ENCODE measurements around the gene ZBTB7C. TPM values are rescaled to one million over a fixed set of nuclear protein-coding genes. Genes with fewer than 3 reads are reported as not detected.
A peak's percentile ranks its signal among the peaks of the same experiment; 100 is the strongest.

Gene ZBTB7C
- polyA plus RNA-seq, 4 donors: 0.54 to 4.1 (median 1.5) TPM

- no peaks in the 10 kb centered on the region for H3K36me3 ChIP-seq (ENCODE audit: control insufficient read depth in 3 of 3, insufficient read depth in 2 of 3, low read depth in 1 of 3, low read length in 3 of 3)
- no peak overlapping the region for H3K4me3 ChIP-seq (ENCODE audit: low read depth in 1 of 3, low read length in 3 of 3)
- H3K4me1 ChIP-seq (ENCODE audit: control insufficient read depth in 3 of 3, insufficient read depth in 2 of 3, low read depth in 1 of 3, low read length in 2 of 3): no peaks in the 10 kb centered on the region
- DNase-seq (peak in 1 of 2 donors; percentile 9), FAIRE-seq (no peak)
- no peak overlapping the region for H3K27ac ChIP-seq (ENCODE audit: low read depth in 1 of 3, low read length in 2 of 3)
- H3K9me3 ChIP-seq (ENCODE audit: control insufficient read depth in 2 of 2, insufficient read depth in 1 of 2, low read depth in 1 of 2, low read length in 1 of 2): no peaks in the 10 kb centered on the region
- H3K27me3 ChIP-seq (ENCODE audit: control insufficient read depth in 3 of 3, insufficient read depth in 3 of 3, low read length in 3 of 3): peaks cover 0 to 13% (median 9%) of the 10 kb centered on the region in 3 donors
- 49 to 57% (median 55%) methylated on average over 9 of the region's 9 CpGs for WGBS, 3 donors
Measured at GRCh38 chr18:48428475-48429177, 19.4 kb upstream of the ZBTB7C start.

DNA sequence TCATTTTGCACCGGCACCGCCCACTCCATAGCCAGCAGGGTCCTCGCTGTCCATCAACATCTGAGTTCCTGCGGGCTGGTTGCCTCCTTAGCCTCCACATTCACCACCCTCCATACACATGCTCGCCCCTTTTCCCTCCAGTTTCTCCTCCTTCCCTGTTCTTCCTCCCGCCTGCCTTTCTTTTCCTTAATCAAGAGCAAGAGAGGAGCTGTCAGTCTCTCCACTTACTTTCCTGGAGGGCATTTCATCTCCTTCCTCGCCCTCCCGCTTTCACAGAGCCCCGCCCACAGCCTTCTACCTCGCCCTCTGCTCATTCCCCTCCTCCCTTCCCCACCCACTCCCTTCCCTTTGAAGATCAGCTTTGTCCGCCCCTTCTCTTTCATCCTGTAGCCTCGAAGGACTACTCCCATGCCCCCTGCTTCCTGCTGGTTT is 13.8 kb upstream of the ZBTB7C start:
- Histone ChIP-seq H3K27ac (ENCODE audit: low read depth in 1 of 3, low read length in 2 of 3) (no peak overlapping the region), H3K9me3 (ENCODE audit: control insufficient read depth in 2 of 2, insufficient read depth in 1 of 2, low read depth in 1 of 2, low read length in 1 of 2) (no peaks in the 10 kb centered on the region), H3K4me1 (ENCODE audit: control insufficient read depth in 3 of 3, insufficient read depth in 2 of 3, low read depth in 1 of 3, low read length in 2 of 3) (no peaks in the 10 kb centered on the region), H3K36me3 (ENCODE audit: control insufficient read depth in 3 of 3, insufficient read depth in 2 of 3, low read depth in 1 of 3, low read length in 3 of 3) (no peaks in the 10 kb centered on the region), H3K27me3 (ENCODE audit: control insufficient read depth in 3 of 3, insufficient read depth in 3 of 3, low read length in 3 of 3) (peaks cover 0 to 23% (median 8%) of the 10 kb centered on the region in 3 donors), H3K4me3 (ENCODE audit: low read depth in 1 of 3, low read length in 3 of 3) (no peak overlapping the region)
- WGBS, 3 donors: 7 to 10% (median 9%) methylated on average over 12 of the region's 12 CpGs
- peak in 1 of 2 donors; percentile 10 for DNase-seq
- no peak for FAIRE-seq

GRCh38 chr18:48419277-48420022 is 10.3 kb upstream of the ZBTB7C start:
- Histone ChIP-seq H3K4me1 (ENCODE audit: control insufficient read depth in 3 of 3, insufficient read depth in 2 of 3, low read depth in 1 of 3, low read length in 2 of 3) (no peaks in the 10 kb centered on the region), H3K36me3 (ENCODE audit: control insufficient read depth in 3 of 3, insufficient read depth in 2 of 3, low read depth in 1 of 3, low read length in 3 of 3) (no peaks in the 10 kb centered on the region), H3K27ac (ENCODE audit: low read depth in 1 of 3, low read length in 2 of 3) (no peak overlapping the region), H3K9me3 (ENCODE audit: control insufficient read depth in 2 of 2, insufficient read depth in 1 of 2, low read depth in 1 of 2, low read length in 1 of 2) (no peaks in the 10 kb centered on the region), H3K27me3 (ENCODE audit: control insufficient read depth in 3 of 3, insufficient read depth in 3 of 3, low read length in 3 of 3) (peaks cover 0 to 20% (median 2%) of the 10 kb centered on the region in 3 donors), H3K4me3 (ENCODE audit: low read depth in 1 of 3, low read length in 3 of 3) (no peak overlapping the region)
- WGBS, 3 donors: 85 to 89% (median 88%) methylated on average over 10 of the region's 10 CpGs
- no peak for DNase-seq
- no peak for FAIRE-seq

DNA sequence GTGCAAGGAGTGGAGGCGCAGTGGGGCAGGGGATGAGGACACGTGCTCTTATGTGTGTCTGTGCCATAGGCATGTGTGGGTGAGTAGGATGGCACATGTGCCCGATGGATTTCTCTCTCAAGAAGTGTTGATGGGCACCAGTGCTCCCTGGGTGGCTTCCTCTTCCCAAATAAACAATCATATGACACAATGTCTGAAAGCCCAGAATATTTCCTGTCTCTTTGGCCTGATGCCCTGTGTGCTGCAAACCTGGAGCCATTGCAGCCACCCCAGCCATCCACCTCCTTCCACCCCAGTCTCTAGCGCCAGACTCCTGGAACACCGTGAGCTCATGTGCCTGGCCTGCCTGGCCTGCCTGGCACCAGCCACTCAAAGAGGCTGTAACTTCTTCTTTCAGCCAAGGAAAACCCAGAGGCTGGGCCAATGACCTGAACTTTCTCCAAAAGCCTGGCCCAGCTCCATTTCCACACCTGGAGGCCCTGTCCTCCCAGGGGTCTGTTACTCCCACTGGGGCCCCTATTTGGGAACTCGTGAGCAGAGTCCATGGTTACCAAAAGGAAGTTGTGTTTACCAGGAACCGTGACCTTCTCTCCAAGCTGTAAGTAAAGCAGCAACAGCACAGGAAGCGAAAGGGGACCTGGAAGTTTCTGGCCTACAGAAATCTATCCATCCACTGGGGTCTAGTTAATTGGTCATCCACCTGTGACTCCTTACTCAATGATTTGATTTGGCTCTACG is 9.5 kb upstream of the ZBTB7C start:
- Histone ChIP-seq H3K36me3 (ENCODE audit: control insufficient read depth in 3 of 3, insufficient read depth in 2 of 3, low read depth in 1 of 3, low read length in 3 of 3) (no peaks in the 10 kb centered on the region), H3K27ac (ENCODE audit: low read depth in 1 of 3, low read length in 2 of 3) (no peak overlapping the region), H3K4me1 (ENCODE audit: control insufficient read depth in 3 of 3, insufficient read depth in 2 of 3, low read depth in 1 of 3, low read length in 2 of 3) (no peaks in the 10 kb centered on the region), H3K27me3 (ENCODE audit: control insufficient read depth in 3 of 3, insufficient read depth in 3 of 3, low read length in 3 of 3) (peaks cover 0 to 19% (median 5%) of the 10 kb centered on the region in 3 donors), H3K4me3 (ENCODE audit: low read depth in 1 of 3, low read length in 3 of 3) (no peak overlapping the region), H3K9me3 (ENCODE audit: control insufficient read depth in 2 of 2, insufficient read depth in 1 of 2, low read depth in 1 of 2, low read length in 1 of 2) (no peaks in the 10 kb centered on the region)
- DNase-seq (no peak), FAIRE-seq (no peak)
- 68 to 76% (median 72%) methylated on average over 9 of the region's 9 CpGs for WGBS, 3 donors

GRCh38 chr18:48417985-48418384 is 8.8 kb upstream of the ZBTB7C start:
- FAIRE-seq: no peak
- no peak overlapping the region for H3K27ac ChIP-seq (ENCODE audit: low read depth in 1 of 3, low read length in 2 of 3)

DNA sequence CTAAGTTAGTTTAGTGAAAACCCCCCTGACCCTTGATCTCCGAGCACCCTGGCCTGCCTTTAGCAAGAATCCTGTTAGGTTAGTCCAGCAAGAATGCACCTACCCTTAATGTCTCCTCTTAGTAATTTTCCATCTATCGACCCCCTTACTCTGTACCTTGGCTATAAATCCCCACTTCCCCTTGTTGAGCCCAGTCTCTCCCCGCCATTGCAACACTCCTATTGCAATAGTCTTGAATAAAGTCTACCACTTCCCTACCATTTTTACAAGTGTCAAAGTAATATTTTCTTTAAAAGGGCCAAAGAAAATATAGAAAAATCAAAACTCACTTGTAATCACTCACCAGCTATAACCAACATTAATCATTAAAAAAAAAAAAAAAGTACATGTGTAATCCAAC is 4.2 kb upstream of the ZBTB7C start:
- Histone ChIP-seq H3K27me3 (ENCODE audit: control insufficient read depth in 3 of 3, insufficient read depth in 3 of 3, low read length in 3 of 3) (peaks cover 6 to 36% (median 14%) of the 10 kb centered on the region in 3 donors), H3K27ac (ENCODE audit: low read depth in 1 of 3, low read length in 2 of 3) (no peak overlapping the region), H3K4me1 (ENCODE audit: control insufficient read depth in 3 of 3, insufficient read depth in 2 of 3, low read depth in 1 of 3, low read length in 2 of 3) (peaks cover 0 to 7% (median 0%) of the 10 kb centered on the region in 3 donors), H3K9me3 (ENCODE audit: control insufficient read depth in 2 of 2, insufficient read depth in 1 of 2, low read depth in 1 of 2, low read length in 1 of 2) (no peaks in the 10 kb centered on the region), H3K4me3 (ENCODE audit: low read depth in 1 of 3, low read length in 3 of 3) (no peak overlapping the region), H3K36me3 (ENCODE audit: control insufficient read depth in 3 of 3, insufficient read depth in 2 of 3, low read depth in 1 of 3, low read length in 3 of 3) (no peaks in the 10 kb centered on the region)
- DNase-seq: no peak
- 83 to 90% (median 88%) methylated on average over 3 of the region's 3 CpGs for WGBS, 3 donors
- no peak for FAIRE-seq

More at GRCh38 chr18:48417985-48418384, 8.8 kb upstream of the ZBTB7C start:
- no peak overlapping the region for H3K4me3 ChIP-seq (ENCODE audit: low read depth in 1 of 3, low read length in 3 of 3)
- 75 to 82% (median 75%) methylated on average over 4 of the region's 4 CpGs for WGBS, 3 donors
- peaks cover 0 to 21% (median 7%) of the 10 kb centered on the region in 3 donors for H3K27me3 ChIP-seq (ENCODE audit: control insufficient read depth in 3 of 3, insufficient read depth in 3 of 3, low read length in 3 of 3)
- no peaks in the 10 kb centered on the region for H3K9me3 ChIP-seq (ENCODE audit: control insufficient read depth in 2 of 2, insufficient read depth in 1 of 2, low read depth in 1 of 2, low read length in 1 of 2)
- H3K4me1 ChIP-seq (ENCODE audit: control insufficient read depth in 3 of 3, insufficient read depth in 2 of 3, low read depth in 1 of 3, low read length in 2 of 3): no peaks in the 10 kb centered on the region
- no peak for DNase-seq
- no peaks in the 10 kb centered on the region for H3K36me3 ChIP-seq (ENCODE audit: control insufficient read depth in 3 of 3, insufficient read depth in 2 of 3, low read depth in 1 of 3, low read length in 3 of 3)

DNA sequence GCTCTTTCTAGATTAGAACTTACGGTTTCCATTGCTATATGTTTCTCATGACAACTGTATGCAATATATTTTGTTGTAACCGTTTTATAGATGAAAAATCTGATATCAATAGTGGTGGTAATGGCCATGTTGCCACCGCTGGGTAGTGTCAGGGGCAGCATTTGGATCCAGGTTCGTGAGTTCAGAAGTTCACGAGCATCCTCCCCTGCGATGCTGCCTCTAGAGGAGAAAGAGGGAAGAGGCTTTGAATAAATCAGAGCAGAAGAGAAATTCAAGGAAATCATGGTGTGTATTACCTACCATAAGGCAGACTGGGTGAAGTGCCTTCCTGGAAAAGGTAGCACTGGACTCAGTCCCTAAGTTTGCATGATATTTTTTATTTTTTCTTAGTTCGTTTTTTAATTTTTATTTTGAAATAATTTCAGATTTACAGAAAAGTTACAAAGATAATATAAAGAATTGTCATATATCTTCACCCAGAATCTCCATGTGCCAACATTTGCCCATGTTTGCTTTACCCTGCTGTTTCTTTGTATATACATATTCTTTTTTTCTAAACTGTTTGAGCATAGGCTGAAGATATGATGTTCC is 3.3 kb upstream of the ZBTB7C start:
- Histone ChIP-seq H3K27me3 (ENCODE audit: control insufficient read depth in 3 of 3, insufficient read depth in 3 of 3, low read length in 3 of 3) (peaks cover 6 to 39% (median 22%) of the 10 kb centered on the region in 3 donors), H3K9me3 (ENCODE audit: control insufficient read depth in 2 of 2, insufficient read depth in 1 of 2, low read depth in 1 of 2, low read length in 1 of 2) (no peaks in the 10 kb centered on the region)

More for the DNA sequence above, 3.3 kb upstream of the ZBTB7C start:
- no peak overlapping the region for H3K27ac ChIP-seq (ENCODE audit: low read depth in 1 of 3, low read length in 2 of 3)
- 7 to 13% (median 9%) methylated on average over 7 of the region's 7 CpGs for WGBS, 3 donors
- DNase-seq (peak; percentile 56 to 74), FAIRE-seq (no peak)
- H3K4me3 ChIP-seq (ENCODE audit: low read depth in 1 of 3, low read length in 3 of 3): no peak overlapping the region
- peaks cover 0 to 7% (median 0%) of the 10 kb centered on the region in 3 donors for H3K4me1 ChIP-seq (ENCODE audit: control insufficient read depth in 3 of 3, insufficient read depth in 2 of 3, low read depth in 1 of 3, low read length in 2 of 3)
- no peaks in the 10 kb centered on the region for H3K36me3 ChIP-seq (ENCODE audit: control insufficient read depth in 3 of 3, insufficient read depth in 2 of 3, low read depth in 1 of 3, low read length in 3 of 3)

All from small intestine (tissue), 7 donors.